ENCODE measurements around the gene TTLL5. TPM values are rescaled to one million over a fixed set of nuclear protein-coding genes. Genes with fewer than 3 reads are reported as not detected.

TTLL5 gene
- total RNA-seq, 1 experiment from 2014 or later: 35.7 TPM

DNA sequence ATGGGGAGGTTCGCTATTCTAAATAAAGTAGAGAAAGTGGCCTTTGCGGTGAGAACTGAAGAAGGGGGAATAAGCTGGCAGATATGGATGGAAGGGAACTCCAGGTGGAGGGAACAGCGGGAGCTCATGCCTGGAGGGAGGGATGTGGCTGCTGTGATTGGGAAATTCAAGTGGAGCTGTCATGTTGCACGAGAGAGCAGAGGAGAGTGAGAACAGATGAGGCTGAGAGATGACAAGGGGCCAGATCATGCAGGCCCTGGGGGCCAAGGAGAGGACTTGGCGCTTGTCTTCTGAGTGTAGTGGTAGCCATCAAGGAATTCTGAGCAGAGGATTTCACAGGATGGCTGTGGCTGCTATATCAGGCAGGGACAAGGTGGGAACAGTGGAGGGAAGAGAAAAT, 285.7 kb downstream of the TTLL5 start:
- H3K27ac ChIP-seq (ENCODE audit: insufficient read length, low read depth, low read length): no peak overlapping the region
- H2BK20ac ChIP-seq (ENCODE audit: low read depth, low read length, poor library complexity, severe bottlenecking): no peak overlapping the region
- Mint-ChIP-seq H3K4me3 (no peak overlapping the region), H3K4me1 (peaks cover 3 to 5% of the 10 kb centered on the region in 2 experiments; a peak in 2 of 4 replicates), H3K27ac (peak overlapping the region in 1 of 3 experiments; percentile 6; a peak in 1 of 7 replicates), H3K9me3 (no peaks in the 10 kb centered on the region), H3K36me3 (ENCODE audit: insufficient read depth in 1 of 3, low read depth in 3 of 3) (peaks cover 0 to 3% (median under 1%) of the 10 kb centered on the region in 3 experiments; a peak in 2 of 7 replicates), H3K27me3 (ENCODE audit: low read depth) (no peaks in the 10 kb centered on the region)
- no peaks in the 10 kb centered on the region for H3K9me3 ChIP-seq (ENCODE audit: control insufficient read depth, low read depth, low read length)
- H3K56ac ChIP-seq (ENCODE audit: insufficient read length, low read depth, low read length): no peak overlapping the region
- H3K27me3 ChIP-seq (ENCODE audit: insufficient read depth, low read length): no peaks in the 10 kb centered on the region
- no peak overlapping the region for H2BK5ac ChIP-seq (ENCODE audit: insufficient read length, low read length)
- H3K4me2 ChIP-seq (ENCODE audit: insufficient read depth, insufficient read length, low read length): no peak overlapping the region
- no peaks in the 10 kb centered on the region for H3K4me1 ChIP-seq (ENCODE audit: insufficient read depth, low read length)
- DNase-seq: no peak
- no peak overlapping the region for H2BK15ac ChIP-seq (ENCODE audit: low read depth, low read length)
- no peak overlapping the region for H3K23ac ChIP-seq (ENCODE audit: insufficient read length, low read depth, low read length)
- no CpG with 5 or more reads among the region's 5 CpGs for WGBS (ENCODE audit: extremely low coverage, insufficient read length, low lambda C conversion rate)
- H3K4ac ChIP-seq (ENCODE audit: low read depth, low read length): no peak overlapping the region
- H3K18ac ChIP-seq (ENCODE audit: insufficient read length, low read depth, low read length): no peak overlapping the region
- no peaks in the 10 kb centered on the region for H3K79me1 ChIP-seq (ENCODE audit: insufficient read depth, low read depth, low read length, poor library complexity, severe bottlenecking)
- H3T11ph ChIP-seq (ENCODE audit: low read length): no peak overlapping the region
- no peak overlapping the region for H3K9ac ChIP-seq (ENCODE audit: extremely low read depth, insufficient read length, low read length)
- H2AK5ac ChIP-seq (ENCODE audit: insufficient read length, low read length): no peak overlapping the region
- no peak overlapping the region for H3K14ac ChIP-seq (ENCODE audit: insufficient read depth, low read length)
- no peak overlapping the region for H4K5ac ChIP-seq (ENCODE audit: insufficient read length, low read depth, low read length)
- no peaks in the 10 kb centered on the region for H3K23me2 ChIP-seq (ENCODE audit: insufficient read length, low read depth, low read length, poor library complexity, severe bottlenecking)
- no peak overlapping the region for H2AFZ ChIP-seq (ENCODE audit: low read length)
- no peak overlapping the region for H4K8ac ChIP-seq (replicated peaks; ENCODE audit: insufficient read length, low read depth, low read length)
- H2BK12ac ChIP-seq (ENCODE audit: insufficient read length, low read depth, low read length): no peak overlapping the region
- H2BK120ac ChIP-seq (ENCODE audit: low read depth, low read length, poor library complexity, severe bottlenecking): no peak overlapping the region
- H4K91ac ChIP-seq (ENCODE audit: insufficient read length, low read depth, low read length): no peak overlapping the region
- no peaks in the 10 kb centered on the region for H4K20me1 ChIP-seq (ENCODE audit: control insufficient read depth, insufficient read depth, insufficient read length)
- TF ChIP-seq CTCF (conservative IDR thresholded peaks at IDR 0.05): no peak
- no peaks in the 10 kb centered on the region for H3K79me2 ChIP-seq (ENCODE audit: insufficient read depth, low read length)
